HG03108 (cell line): ENCODE measurements around the gene YJEFN3.

ENCODE experiments used
- ATAC-seq: cut with Tn5 transposase; IDR thresholded peaks from one replicate; pipeline ENCODE4 v1.9.1; 2021; ENCODE audit warnings: moderate library complexity; ENCODE audit not compliant: unreplicated experiment

The YJEFN3 gene

GRCh38 chr19:19495614-19496603, 32.8 kb upstream of the YJEFN3 start:
- ATAC-seq = no peak

- no peak for ATAC-seq
Observed at GRCh38 chr19:19498255-19498991, 30.3 kb upstream of the YJEFN3 start.

GRCh38 chr19:19499272-19499995, 29.3 kb upstream of the YJEFN3 start:
- ATAC-seq = no peak

- ATAC-seq = no peak
Observed at GRCh38 chr19:19500975-19501644, 27.6 kb upstream of the YJEFN3 start.

GRCh38 chr19:19501798-19502197, 26.9 kb upstream of the YJEFN3 start:
- no peak for ATAC-seq

- ATAC-seq = no peak
Observed at GRCh38 chr19:19502281-19502680, 26.4 kb upstream of the YJEFN3 start.

- ATAC-seq = no peak
Observed at GRCh38 chr19:19502808-19503602, 25.7 kb upstream of the YJEFN3 start.

- no peak for ATAC-seq
Observed at GRCh38 chr19:19504754-19505668, 23.7 kb upstream of the YJEFN3 start.

- no peak for ATAC-seq
Observed at GRCh38 chr19:19505669-19506326, 22.9 kb upstream of the YJEFN3 start.

- ATAC-seq = no peak
Observed at GRCh38 chr19:19506592-19506991, 22.1 kb upstream of the YJEFN3 start.

GRCh38 chr19:19507354-19507753, 21.4 kb upstream of the YJEFN3 start:
- ATAC-seq = no peak

GRCh38 chr19:19508217-19508616, 20.5 kb upstream of the YJEFN3 start:
- ATAC-seq = no peak

- ATAC-seq = no peak
Observed at GRCh38 chr19:19510432-19510831, 18.3 kb upstream of the YJEFN3 start.

- no peak for ATAC-seq
Observed at GRCh38 chr19:19513682-19514081, 15.0 kb upstream of the YJEFN3 start.

GRCh38 chr19:19514215-19514657, 14.5 kb upstream of the YJEFN3 start:
- ATAC-seq = no peak

- ATAC-seq = no peak
Observed at GRCh38 chr19:19514881-19515641, 13.7 kb upstream of the YJEFN3 start, which contains the start of gene TSSK6. TSSK6 (minus strand) TSS chr19:19515548; CDS start chr19:19515427, 121 bp downstream.
